ENCODE results near the gene PBX2.

DNA sequence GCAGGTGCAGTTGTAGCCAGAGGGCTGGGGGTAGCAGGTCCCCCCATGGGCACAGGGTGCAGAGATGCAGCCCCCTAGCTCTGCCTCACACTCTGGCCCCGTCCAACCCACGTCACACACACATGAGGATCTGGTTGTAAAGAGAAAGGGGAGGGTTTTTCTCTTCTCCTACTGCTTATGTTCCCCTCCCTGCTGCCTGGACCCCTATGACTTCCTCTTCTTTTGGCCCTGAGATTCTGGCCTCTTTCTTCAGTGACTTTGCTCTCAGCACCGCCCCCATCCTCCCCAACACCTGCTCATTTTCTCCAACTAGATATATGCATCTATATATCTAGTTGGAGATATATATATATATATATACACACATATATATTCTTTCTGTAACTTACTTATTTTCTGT, 24.1 kb upstream of the PBX2 start:
- TF ChIP-seq, protein P1, sequence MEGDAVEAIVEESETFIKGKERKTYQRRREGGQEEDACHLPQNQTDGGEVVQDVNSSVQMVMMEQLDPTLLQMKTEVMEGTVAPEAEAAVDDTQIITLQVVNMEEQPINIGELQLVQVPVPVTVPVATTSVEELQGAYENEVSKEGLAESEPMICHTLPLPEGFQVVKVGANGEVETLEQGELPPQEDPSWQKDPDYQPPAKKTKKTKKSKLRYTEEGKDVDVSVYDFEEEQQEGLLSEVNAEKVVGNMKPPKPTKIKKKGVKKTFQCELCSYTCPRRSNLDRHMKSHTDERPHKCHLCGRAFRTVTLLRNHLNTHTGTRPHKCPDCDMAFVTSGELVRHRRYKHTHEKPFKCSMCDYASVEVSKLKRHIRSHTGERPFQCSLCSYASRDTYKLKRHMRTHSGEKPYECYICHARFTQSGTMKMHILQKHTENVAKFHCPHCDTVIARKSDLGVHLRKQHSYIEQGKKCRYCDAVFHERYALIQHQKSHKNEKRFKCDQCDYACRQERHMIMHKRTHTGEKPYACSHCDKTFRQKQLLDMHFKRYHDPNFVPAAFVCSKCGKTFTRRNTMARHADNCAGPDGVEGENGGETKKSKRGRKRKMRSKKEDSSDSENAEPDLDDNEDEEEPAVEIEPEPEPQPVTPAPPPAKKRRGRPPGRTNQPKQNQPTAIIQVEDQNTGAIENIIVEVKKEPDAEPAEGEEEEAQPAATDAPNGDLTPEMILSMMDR (IDR thresholded peaks at IDR 0.05): no peak
- no peak for TF ChIP-seq POLR2A (IDR thresholded peaks at IDR 0.05)
